ENCODE measurements around the gene NT5M. TPM values are rescaled to one million over a fixed set of nuclear protein-coding genes. Genes with fewer than 3 reads are reported as not detected.
"Not testable (repeated sequence)": the region's sequence is repeated elsewhere in the genome, so short reads cannot be mapped to it uniquely, and the experiment has no call there.

Gene NT5M
- total RNA-seq, 1 experiment from 2014 or later, result 10.8 TPM

DNA sequence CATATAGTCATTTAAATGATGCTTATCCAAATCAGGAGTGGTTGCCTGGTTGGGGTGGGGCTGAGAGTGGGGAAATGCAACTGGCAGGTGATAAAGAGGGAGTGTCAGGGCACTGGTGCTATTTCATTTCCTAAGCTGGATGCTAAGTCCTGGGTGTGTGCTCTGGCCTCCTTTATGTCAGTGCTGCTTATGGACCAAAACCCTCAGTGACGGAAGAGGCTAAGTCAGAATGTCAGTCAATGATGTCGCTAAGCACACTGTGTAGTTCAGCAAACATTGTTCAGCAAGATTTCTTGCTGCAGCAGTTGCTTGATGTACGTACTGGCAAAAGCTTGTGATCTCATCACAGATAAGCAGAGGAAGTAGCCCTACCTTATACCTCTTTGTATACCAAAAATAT lies 49.8 kb upstream of the NT5M start (continued):
- TF ChIP-seq, protein P1, sequence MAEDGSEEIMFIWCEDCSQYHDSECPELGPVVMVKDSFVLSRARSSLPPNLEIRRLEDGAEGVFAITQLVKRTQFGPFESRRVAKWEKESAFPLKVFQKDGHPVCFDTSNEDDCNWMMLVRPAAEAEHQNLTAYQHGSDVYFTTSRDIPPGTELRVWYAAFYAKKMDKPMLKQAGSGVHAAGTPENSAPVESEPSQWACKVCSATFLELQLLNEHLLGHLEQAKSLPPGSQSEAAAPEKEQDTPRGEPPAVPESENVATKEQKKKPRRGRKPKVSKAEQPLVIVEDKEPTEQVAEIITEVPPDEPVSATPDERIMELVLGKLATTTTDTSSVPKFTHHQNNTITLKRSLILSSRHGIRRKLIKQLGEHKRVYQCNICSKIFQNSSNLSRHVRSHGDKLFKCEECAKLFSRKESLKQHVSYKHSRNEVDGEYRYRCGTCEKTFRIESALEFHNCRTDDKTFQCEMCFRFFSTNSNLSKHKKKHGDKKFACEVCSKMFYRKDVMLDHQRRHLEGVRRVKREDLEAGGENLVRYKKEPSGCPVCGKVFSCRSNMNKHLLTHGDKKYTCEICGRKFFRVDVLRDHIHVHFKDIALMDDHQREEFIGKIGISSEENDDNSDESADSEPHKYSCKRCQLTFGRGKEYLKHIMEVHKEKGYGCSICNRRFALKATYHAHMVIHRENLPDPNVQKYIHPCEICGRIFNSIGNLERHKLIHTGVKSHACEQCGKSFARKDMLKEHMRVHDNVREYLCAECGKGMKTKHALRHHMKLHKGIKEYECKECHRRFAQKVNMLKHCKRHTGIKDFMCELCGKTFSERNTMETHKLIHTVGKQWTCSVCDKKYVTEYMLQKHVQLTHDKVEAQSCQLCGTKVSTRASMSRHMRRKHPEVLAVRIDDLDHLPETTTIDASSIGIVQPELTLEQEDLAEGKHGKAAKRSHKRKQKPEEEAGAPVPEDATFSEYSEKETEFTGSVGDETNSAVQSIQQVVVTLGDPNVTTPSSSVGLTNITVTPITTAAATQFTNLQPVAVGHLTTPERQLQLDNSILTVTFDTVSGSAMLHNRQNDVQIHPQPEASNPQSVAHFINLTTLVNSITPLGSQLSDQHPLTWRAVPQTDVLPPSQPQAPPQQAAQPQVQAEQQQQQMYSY (CRISPR knock-in tag; IDR thresholded peaks at IDR 0.05), result no peak
- TF ChIP-seq, protein P2, sequence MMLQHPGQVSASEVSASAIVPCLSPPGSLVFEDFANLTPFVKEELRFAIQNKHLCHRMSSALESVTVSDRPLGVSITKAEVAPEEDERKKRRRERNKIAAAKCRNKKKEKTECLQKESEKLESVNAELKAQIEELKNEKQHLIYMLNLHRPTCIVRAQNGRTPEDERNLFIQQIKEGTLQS (CRISPR knock-in tag; conservative IDR thresholded peaks at IDR 0.05), result no peak
- TF ChIP-seq, protein P3, sequence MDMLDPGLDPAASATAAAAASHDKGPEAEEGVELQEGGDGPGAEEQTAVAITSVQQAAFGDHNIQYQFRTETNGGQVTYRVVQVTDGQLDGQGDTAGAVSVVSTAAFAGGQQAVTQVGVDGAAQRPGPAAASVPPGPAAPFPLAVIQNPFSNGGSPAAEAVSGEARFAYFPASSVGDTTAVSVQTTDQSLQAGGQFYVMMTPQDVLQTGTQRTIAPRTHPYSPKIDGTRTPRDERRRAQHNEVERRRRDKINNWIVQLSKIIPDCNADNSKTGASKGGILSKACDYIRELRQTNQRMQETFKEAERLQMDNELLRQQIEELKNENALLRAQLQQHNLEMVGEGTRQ (CRISPR knock-in tag; IDR thresholded peaks at IDR 0.05), result no peak
- TF ChIP-seq, protein P4, sequence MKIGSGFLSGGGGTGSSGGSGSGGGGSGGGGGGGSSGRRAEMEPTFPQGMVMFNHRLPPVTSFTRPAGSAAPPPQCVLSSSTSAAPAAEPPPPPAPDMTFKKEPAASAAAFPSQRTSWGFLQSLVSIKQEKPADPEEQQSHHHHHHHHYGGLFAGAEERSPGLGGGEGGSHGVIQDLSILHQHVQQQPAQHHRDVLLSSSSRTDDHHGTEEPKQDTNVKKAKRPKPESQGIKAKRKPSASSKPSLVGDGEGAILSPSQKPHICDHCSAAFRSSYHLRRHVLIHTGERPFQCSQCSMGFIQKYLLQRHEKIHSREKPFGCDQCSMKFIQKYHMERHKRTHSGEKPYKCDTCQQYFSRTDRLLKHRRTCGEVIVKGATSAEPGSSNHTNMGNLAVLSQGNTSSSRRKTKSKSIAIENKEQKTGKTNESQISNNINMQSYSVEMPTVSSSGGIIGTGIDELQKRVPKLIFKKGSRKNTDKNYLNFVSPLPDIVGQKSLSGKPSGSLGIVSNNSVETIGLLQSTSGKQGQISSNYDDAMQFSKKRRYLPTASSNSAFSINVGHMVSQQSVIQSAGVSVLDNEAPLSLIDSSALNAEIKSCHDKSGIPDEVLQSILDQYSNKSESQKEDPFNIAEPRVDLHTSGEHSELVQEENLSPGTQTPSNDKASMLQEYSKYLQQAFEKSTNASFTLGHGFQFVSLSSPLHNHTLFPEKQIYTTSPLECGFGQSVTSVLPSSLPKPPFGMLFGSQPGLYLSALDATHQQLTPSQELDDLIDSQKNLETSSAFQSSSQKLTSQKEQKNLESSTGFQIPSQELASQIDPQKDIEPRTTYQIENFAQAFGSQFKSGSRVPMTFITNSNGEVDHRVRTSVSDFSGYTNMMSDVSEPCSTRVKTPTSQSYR (CRISPR knock-in tag; IDR thresholded peaks at IDR 0.05), result no peak
- TF ChIP-seq RELA (CRISPR knock-in tag; IDR thresholded peaks at IDR 0.05; ENCODE audit: borderline replicate concordance), result no peak

DNA sequence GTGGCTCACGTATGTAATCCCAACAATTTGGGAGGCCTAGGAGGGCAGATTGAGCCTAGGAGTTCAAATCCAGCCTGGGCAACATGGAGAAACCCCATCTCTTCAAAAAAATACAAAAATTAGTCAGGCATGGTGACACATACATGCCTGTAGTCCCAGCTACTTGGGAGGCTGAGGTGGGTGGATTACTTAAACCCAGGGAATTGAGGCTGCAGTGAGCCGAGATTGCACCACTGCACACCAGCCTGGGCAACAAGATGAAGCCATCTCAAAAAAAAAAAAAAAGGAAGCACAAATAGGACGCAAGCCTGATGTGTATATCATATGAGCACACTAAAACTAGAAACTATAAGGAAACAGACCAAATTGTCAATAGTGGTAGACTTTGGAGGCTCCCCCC lies 49.1 kb upstream of the NT5M start:
- DNase-seq (ENCODE audit: low spot score), result no peak
- ATAC-seq, result no peak
- no peaks in the 10 kb centered on the region for H3K9me3 Mint-ChIP-seq
- TF ChIP-seq, protein P5, sequence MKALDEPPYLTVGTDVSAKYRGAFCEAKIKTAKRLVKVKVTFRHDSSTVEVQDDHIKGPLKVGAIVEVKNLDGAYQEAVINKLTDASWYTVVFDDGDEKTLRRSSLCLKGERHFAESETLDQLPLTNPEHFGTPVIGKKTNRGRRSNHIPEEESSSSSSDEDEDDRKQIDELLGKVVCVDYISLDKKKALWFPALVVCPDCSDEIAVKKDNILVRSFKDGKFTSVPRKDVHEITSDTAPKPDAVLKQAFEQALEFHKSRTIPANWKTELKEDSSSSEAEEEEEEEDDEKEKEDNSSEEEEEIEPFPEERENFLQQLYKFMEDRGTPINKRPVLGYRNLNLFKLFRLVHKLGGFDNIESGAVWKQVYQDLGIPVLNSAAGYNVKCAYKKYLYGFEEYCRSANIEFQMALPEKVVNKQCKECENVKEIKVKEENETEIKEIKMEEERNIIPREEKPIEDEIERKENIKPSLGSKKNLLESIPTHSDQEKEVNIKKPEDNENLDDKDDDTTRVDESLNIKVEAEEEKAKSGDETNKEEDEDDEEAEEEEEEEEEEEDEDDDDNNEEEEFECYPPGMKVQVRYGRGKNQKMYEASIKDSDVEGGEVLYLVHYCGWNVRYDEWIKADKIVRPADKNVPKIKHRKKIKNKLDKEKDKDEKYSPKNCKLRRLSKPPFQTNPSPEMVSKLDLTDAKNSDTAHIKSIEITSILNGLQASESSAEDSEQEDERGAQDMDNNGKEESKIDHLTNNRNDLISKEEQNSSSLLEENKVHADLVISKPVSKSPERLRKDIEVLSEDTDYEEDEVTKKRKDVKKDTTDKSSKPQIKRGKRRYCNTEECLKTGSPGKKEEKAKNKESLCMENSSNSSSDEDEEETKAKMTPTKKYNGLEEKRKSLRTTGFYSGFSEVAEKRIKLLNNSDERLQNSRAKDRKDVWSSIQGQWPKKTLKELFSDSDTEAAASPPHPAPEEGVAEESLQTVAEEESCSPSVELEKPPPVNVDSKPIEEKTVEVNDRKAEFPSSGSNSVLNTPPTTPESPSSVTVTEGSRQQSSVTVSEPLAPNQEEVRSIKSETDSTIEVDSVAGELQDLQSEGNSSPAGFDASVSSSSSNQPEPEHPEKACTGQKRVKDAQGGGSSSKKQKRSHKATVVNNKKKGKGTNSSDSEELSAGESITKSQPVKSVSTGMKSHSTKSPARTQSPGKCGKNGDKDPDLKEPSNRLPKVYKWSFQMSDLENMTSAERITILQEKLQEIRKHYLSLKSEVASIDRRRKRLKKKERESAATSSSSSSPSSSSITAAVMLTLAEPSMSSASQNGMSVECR (CRISPR knock-in tag; IDR thresholded peaks at IDR 0.05; ENCODE audit: borderline replicate concordance), result no peak
- TF ChIP-seq IRF2 (CRISPR knock-in tag; IDR thresholded peaks at IDR 0.05; ENCODE audit: borderline replicate concordance, low read depth) (no peak), JUN (CRISPR knock-in tag; IDR thresholded peaks at IDR 0.05) (no peak), ELF4 (CRISPR knock-in tag; IDR thresholded peaks at IDR 0.05; ENCODE audit: low read depth) (no peak)
- TF ChIP-seq, protein P6, sequence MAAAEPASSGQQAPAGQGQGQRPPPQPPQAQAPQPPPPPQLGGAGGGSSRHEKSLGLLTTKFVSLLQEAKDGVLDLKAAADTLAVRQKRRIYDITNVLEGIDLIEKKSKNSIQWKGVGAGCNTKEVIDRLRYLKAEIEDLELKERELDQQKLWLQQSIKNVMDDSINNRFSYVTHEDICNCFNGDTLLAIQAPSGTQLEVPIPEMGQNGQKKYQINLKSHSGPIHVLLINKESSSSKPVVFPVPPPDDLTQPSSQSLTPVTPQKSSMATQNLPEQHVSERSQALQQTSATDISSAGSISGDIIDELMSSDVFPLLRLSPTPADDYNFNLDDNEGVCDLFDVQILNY (CRISPR knock-in tag; IDR thresholded peaks at IDR 0.05), result no peak
- ChIA-PET CTCF (interaction anchor here (0.8 kb wide), 1 partner anchor 16 kb away, joined by 4 read pairs; no protein-coding TSS in a partner anchor), POLR2A (no interaction called here)
- no peak overlapping the region for H3K4me3 Mint-ChIP-seq
- H3K36me3 Mint-ChIP-seq, result peaks cover 63% of the 10 kb centered on the region
- no peaks in the 10 kb centered on the region for H3K27me3 Mint-ChIP-seq (ENCODE audit: low read depth)
- H3K27ac Mint-ChIP-seq, result no peak overlapping the region
- no peaks in the 10 kb centered on the region for H3K4me1 Mint-ChIP-seq

DNA sequence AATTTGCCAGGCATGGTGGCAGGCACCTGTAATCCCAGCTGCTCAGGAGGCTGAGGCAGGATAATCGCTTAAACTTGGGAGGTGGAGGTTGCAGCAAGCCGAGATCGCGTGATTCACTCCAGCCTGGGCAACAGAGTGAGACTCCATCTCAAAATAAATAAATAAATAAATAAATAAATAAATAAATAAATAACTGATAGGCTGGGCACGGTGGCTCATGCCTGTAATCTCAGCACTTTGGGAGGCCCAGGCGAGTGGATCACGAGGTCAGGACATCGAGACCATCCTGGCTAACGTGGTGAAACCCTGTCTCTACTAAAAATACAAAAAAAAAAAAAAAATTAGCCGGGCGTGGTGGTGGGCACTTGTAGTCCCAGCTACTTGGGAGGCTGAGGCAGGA lies 47.5 kb upstream of the NT5M start:
- H3K4me1 Mint-ChIP-seq; ATAC-seq; H3K27ac Mint-ChIP-seq; POLR2A ChIA-PET; H3K27me3 Mint-ChIP-seq (ENCODE audit: low read depth); H3K9me3 Mint-ChIP-seq; DNase-seq (ENCODE audit: low spot score); H3K4me3 Mint-ChIP-seq: not testable (repeated sequence)
- peaks cover 71% of the 10 kb centered on the region for H3K36me3 Mint-ChIP-seq
- CTCF ChIA-PET, result interaction anchor here (1.1 to 1.9 kb wide), 2 partner anchors 14 to 114 kb away, joined by 3 to 4 read pairs; no protein-coding TSS in a partner anchor
